ENCODE measurements around the gene ARHGAP25. TPM values are rescaled to one million over a fixed set of nuclear protein-coding genes. Genes with fewer than 3 reads are reported as not detected.

The ARHGAP25 gene, protein sequence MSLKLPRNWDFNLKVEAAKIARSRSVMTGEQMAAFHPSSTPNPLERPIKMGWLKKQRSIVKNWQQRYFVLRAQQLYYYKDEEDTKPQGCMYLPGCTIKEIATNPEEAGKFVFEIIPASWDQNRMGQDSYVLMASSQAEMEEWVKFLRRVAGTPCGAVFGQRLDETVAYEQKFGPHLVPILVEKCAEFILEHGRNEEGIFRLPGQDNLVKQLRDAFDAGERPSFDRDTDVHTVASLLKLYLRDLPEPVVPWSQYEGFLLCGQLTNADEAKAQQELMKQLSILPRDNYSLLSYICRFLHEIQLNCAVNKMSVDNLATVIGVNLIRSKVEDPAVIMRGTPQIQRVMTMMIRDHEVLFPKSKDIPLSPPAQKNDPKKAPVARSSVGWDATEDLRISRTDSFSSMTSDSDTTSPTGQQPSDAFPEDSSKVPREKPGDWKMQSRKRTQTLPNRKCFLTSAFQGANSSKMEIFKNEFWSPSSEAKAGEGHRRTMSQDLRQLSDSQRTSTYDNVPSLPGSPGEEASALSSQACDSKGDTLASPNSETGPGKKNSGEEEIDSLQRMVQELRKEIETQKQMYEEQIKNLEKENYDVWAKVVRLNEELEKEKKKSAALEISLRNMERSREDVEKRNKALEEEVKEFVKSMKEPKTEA
- total RNA-seq: 5.2 and 8.2 TPM in 2 replicates

DNA sequence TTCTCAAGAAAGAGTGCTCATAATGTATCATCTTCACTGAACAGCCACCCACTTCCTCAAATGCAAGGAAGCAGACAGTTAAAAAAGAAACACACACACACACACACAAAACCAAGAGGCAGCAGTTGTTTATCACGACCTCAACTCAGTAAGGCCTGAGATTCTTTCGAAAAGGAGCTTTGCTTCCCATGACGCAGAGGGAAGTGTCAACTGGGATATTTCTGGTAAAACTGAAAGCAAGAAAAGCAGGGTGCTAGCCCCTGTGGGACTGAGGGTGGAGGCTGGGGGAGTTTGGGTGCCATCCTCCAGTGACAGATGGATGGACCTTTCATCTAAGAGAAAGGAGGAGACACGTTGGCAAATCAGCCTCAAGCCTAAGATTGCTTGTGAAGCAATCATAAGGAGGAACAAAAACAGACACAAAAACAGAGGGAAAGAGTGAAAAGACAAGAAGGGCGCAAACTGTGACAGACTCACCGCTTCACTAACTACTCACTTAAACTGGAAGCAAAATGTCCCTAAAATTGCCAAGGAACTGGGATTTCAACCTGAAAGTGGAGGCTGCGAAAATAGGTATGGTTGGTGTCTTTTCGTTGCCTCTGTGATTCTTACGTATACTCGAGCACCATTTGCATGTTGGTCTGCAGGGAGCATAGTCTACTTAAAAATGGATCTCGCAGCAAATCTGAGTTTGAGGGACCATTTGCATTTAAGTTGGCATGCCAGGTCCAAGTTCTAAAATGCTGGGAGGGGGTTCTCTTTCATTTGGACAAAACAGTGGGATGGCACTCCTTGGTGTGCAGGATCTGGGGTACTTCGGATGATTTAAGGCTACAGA, at the start of gene ARHGAP25:
TSS of gene ARHGAP25 (plus strand) at position 124 of the 838 bp plus-strand sequence. CDS start at position 513, 389 bp downstream.

GRCh38 chr2:68871159-68871764, 136.7 kb downstream of the ARHGAP25 start, which contains the start of gene BMP10:
TSS of gene BMP10 (minus strand) at chr2:68871397. CDS start at chr2:68871358, 39 bp downstream.

Other genes with a start within 250 kb of the ARHGAP25 start
- gene PROKR1, start 91.2 kb upstream of the ARHGAP25 start, total RNA-seq: under 0.01 TPM in 1 of 2 replicates, not detected in the other
- gene BMP10, start 136.6 kb downstream of the ARHGAP25 start, total RNA-seq: 0.33 TPM in 1 of 2 replicates, not detected in the other
- gene GKN2, start 218.1 kb downstream of the ARHGAP25 start, total RNA-seq: 0.38 and 0.65 TPM in 2 replicates
- not detected in 2 replicates for gene GKN1, start 239.8 kb downstream of the ARHGAP25 start, total RNA-seq